Measurements from ENCODE around the gene RPTOR. TPM values are rescaled to one million over a fixed set of nuclear protein-coding genes. Genes with fewer than 3 reads are reported as not detected.

The RPTOR gene
- total RNA-seq, 1 experiment from 2014 or later: 30.6 TPM

DNA sequence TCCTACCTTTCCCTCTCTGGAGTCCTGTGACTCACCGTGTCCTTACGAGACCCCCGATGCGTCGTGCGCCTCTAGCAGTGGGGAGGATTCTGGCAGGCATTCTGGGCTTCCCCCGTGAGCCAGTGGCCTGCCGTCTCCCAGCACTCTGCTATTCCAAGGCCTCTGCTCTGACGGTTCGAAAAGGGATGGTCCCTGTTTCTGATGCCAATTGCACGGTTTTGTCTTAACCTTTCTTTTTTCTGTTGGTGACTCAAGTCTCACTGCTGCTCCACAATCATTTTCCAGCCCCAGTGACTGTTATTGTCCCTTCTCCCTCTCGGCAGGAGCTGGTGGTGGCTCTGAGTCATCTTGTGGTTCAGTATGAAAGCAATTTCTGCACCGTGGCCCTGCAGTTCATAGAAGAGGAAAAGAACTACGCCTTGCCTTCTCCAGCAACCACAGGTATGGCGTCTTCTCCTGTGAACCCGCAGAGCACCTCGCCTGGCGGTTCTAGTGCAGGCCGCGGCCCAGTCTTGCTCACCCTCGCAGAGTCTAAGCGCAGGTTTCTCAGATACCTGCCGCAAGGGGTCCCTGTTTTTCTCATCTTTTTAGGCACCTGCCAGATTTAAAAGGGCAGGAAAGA, 346.9 kb downstream of the RPTOR start:
- Histone ChIP-seq H3K4me3 (no peak overlapping the region; the same call in 1 of the 2 replicates), H3K27me3 (no peaks in the 10 kb centered on the region), H3K36me3 (peaks cover 24% of the 10 kb centered on the region), H3K9me3 (no peaks in the 10 kb centered on the region)
- peak; percentile 87 for DNase-seq

- peak; percentile 99 for DNase-seq
- Histone ChIP-seq H3K9me3 (no peaks in the 10 kb centered on the region), H3K4me3 (no peak overlapping the region; the same call in 1 of the 2 replicates), H3K36me3 (peaks cover 22% of the 10 kb centered on the region), H3K27me3 (no peaks in the 10 kb centered on the region)
Observed at GRCh38 chr17:80892019-80892855, 347.6 kb downstream of the RPTOR start.

DNA sequence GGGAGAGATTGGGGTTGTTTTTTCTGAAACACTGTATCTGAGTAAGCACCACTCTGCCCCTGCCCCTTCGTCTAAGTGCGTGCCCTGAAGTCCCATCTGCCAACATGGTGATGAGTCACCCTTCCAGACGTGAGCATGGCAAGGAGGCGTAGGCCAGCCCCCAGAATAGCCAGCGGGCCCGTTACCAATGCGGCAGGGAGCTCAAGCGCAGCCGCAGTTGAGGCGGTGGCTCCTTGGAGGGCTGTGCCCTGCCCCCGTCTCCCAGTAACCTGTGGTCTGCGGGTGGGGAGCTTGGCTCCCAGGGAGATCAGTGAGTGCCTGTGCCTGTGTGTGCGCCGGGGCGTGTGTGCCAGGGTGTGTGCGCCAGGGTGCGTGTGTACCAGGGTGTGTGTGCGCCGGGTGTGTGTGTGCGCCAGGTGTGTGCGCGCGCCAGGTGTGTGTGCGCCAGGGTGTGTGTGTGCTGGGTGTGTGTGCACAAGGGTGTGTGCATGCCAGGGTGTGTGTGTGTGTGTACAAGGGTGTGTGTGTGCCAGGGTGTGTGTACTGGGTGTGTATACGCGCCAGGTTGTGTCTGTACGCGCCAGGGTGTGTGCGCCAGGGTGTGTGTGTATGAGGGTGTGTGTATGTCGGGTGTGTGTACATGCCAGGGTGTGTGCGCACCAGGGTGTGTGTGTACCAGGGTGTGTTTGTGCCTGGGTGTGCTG, 348.4 kb downstream of the RPTOR start:
- DNase-seq: peak; percentile 99
- Histone ChIP-seq H3K9me3 (no peaks in the 10 kb centered on the region), H3K4me3 (peak overlapping the region; percentile 18), H3K27me3 (no peaks in the 10 kb centered on the region), H3K36me3 (peaks cover 30% of the 10 kb centered on the region)

DNA sequence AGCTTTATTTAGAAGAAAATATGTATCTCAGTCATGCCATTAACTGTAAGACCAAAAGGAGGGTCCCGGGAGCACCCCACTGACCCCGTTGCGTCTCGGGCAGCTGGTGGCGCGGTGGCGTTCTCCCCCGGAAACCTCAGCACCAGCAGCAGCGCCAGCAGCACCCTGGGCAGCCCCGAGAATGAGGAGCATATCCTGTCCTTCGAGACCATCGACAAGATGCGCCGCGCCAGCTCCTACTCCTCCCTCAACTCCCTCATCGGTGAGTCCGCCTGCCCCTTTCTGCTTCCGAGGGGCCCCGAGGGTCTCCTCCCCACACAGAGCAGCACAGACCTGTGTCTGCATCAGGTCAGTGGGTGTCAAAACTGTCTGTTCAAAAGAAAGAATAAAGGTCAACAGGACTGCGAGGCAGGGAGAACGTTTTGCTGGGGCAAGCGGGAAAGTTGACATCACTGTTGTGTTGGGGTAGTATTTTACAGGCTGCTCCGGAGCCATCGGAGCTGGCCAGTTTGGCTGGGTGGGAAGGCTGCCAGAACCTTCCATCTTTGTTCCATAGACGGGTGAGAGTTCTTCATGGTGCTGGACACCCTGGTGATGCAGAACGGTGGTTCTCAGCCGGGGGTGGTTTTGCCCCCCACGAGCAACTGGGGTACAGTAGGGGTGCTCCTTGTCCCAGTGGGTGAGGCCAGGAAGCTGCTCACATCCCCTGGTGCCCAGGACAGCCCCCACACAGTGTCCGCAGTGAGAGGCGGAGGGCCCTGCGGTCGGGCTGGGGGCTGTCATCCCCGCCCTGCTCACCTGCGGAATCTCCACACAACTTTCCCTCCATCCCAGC, 349.2 kb downstream of the RPTOR start:
- no peak for DNase-seq
- H3K9me3 ChIP-seq: no peaks in the 10 kb centered on the region
- peaks cover 34% of the 10 kb centered on the region for H3K36me3 ChIP-seq
- H3K27me3 ChIP-seq: no peaks in the 10 kb centered on the region
- no peak overlapping the region for H3K4me3 ChIP-seq

DNA sequence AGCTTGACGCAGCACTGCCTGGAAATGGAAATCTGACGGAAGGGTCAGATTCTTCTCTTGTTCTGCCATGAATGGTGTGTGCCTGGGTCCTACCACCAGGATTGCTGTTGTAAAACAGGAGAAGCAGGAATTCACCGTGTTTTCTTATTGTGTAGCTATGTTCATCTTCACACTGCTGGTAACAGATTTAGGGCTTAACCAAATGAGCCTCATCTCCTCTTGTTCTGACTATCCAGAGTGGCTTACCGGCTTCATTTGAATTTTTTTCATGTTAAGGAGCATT, 349.7 kb downstream of the RPTOR start:
- no peak for DNase-seq
- Histone ChIP-seq H3K9me3 (no peaks in the 10 kb centered on the region), H3K36me3 (peaks cover 39% of the 10 kb centered on the region), H3K4me3 (no peak overlapping the region), H3K27me3 (no peaks in the 10 kb centered on the region)

GRCh38 chr17:80894726-80895125, 350.1 kb downstream of the RPTOR start:
- Histone ChIP-seq H3K36me3 (peaks cover 43% of the 10 kb centered on the region), H3K27me3 (no peaks in the 10 kb centered on the region), H3K9me3 (no peaks in the 10 kb centered on the region), H3K4me3 (no peak overlapping the region)
- no peak for DNase-seq

DNA sequence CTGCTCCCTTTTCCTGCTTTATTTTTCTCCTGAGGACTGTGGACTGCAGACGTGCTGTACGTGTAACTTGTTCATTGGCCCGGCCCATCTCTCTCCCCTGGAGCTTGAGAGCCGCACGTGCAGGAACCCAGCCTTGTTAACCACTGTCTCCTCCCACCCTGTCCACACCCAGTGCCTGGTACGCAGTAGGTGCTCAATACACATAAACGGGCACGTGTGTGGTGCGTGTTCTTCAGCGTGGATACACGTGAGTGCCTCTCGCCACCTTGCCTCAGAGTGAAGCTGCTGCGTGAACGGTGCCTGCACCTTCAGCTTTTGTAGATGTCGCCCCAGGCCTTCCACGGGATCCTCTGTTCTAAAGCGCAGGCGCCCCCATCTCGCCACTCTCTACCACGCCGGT, 350.7 kb downstream of the RPTOR start:
- Histone ChIP-seq H3K36me3 (peaks cover 43% of the 10 kb centered on the region), H3K4me3 (no peak overlapping the region), H3K27me3 (no peaks in the 10 kb centered on the region), H3K9me3 (no peaks in the 10 kb centered on the region)
- DNase-seq: no peak

DNA sequence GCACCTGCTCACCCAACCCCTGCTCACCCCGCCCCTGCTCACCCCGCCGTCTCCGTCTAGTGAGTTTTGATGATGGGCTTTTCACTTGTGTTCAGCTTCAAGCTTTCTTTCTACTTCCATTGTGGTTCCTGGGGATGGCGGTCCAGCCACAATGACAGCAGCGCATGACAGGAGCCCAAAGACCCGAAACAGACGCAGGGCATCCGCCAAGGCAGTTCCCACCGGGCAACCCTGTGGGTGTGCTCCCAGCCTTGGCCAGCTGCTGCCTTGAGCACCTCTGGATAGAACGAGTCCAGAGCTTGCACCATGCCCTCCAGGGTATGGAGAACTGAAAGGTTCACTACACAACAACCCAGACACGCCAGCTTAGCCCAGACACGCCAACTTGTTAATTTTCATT, 354.1 kb downstream of the RPTOR start:
- peaks cover 62% of the 10 kb centered on the region for H3K36me3 ChIP-seq
- no peak overlapping the region for H3K4me3 ChIP-seq
- no peak for DNase-seq
- H3K9me3 ChIP-seq: no peaks in the 10 kb centered on the region
- H3K27me3 ChIP-seq: no peaks in the 10 kb centered on the region

- peak; percentile 26 for DNase-seq
- Histone ChIP-seq H3K27me3 (no peaks in the 10 kb centered on the region), H3K36me3 (peaks cover 62% of the 10 kb centered on the region)
Observed at GRCh38 chr17:80899402-80900268, 355.0 kb downstream of the RPTOR start.

DNA sequence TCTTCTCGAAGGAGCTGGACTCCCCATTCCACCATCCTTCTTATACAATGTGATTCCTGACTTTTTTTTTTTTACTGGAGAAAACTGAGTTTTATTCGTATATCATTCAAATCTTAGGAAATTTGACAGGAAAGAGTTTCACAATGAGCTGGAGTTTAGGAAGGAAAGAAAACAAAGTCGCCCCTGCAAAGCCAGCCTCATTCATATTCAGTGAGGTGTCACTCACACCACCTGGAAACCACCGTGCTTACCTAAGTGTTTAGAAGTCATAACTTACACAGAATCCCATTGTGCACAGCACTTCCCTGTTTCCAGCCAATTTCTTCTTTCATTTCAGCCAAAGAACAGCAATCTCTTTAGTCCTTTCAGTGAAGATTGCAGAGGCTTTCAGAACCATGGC, 356.7 kb downstream of the RPTOR start:
- Histone ChIP-seq H3K9me3 (no peaks in the 10 kb centered on the region), H3K4me3 (no peak overlapping the region), H3K27me3 (no peaks in the 10 kb centered on the region), H3K36me3 (peaks cover 64% of the 10 kb centered on the region)
- DNase-seq: no peak

More at GRCh38 chr17:80899402-80900268, 355.0 kb downstream of the RPTOR start:
- Histone ChIP-seq H3K4me3 (no peak overlapping the region), H3K9me3 (no peaks in the 10 kb centered on the region)

- DNase-seq: no peak
- H3K36me3 ChIP-seq: peaks cover 69% of the 10 kb centered on the region
- no peak overlapping the region for H3K4me3 ChIP-seq
- no peaks in the 10 kb centered on the region for H3K27me3 ChIP-seq
- H3K9me3 ChIP-seq: no peaks in the 10 kb centered on the region
Observed at GRCh38 chr17:80902197-80902962, 357.7 kb downstream of the RPTOR start.

DNA sequence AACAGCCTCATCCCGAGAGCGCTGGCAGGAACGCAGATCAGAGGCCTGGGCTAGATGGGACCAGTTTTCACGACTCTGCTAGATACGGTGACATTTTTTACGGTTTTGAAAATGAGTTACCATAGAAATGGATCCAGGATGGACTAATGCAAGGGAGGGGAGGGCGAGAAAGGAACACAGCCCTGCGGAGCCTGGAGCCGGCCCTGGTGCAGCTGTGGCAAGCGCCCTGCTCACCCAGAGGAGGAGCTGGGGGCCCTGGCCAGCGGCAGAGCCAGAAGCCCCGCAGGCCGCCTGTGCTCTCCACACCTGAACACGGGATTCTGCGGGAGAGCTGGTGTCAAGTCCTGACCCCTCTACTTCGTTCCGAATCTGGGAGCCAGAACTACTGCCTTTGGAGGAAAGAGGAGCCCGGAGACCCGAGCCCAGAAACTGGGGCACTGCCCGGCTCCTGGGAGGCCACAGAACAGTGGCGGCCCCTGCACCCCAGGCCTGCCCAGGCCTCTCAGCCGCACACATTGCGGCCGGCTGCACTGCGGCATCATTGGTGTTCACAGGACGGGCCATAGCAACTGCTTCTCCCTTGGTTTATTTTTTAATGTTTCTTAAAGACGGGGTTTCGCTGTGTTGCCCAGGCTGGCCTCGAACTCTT, 358.4 kb downstream of the RPTOR start:
- Histone ChIP-seq H3K9me3 (no peaks in the 10 kb centered on the region), H3K36me3 (peaks cover 69% of the 10 kb centered on the region), H3K27me3 (no peaks in the 10 kb centered on the region), H3K4me3 (no peak overlapping the region)
- no peak for DNase-seq

DNA sequence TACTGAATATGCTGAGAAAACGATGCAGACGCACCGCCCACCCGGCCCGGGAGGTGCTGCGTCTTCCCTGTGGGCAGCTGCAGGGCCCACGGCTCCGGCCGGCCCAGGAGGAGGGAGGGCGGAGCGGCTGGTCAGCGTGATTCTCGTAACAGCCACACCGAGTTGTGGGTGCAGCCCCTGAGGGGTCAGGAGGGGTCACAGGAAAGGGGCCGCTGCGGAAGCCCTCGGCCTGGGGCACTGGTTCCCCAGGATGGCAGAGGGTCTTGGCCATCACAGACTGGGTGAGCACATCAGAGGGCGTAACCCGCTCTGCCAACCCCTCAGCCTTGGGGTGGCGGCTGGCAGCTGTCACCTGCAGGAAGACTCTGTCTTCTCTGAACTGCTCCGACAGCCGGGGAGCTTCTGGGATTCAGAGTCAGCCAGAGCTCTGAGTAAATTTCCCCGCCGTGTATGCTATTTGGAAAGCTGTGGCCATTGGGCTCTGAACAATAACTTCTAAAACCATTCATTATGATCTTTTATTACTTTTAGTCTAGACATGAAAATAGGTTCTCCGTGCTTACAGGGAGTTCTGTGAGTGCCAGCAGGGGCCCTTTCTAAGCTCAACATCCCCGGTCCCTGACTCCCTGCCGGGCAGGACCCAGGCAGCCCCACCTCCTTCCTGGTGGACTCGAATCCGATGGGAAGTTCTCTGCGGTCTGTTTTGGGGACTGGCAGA, 359.6 kb downstream of the RPTOR start:
- Histone ChIP-seq H3K36me3 (peaks cover 69% of the 10 kb centered on the region), H3K27me3 (no peaks in the 10 kb centered on the region)
- no peak for DNase-seq

DNA sequence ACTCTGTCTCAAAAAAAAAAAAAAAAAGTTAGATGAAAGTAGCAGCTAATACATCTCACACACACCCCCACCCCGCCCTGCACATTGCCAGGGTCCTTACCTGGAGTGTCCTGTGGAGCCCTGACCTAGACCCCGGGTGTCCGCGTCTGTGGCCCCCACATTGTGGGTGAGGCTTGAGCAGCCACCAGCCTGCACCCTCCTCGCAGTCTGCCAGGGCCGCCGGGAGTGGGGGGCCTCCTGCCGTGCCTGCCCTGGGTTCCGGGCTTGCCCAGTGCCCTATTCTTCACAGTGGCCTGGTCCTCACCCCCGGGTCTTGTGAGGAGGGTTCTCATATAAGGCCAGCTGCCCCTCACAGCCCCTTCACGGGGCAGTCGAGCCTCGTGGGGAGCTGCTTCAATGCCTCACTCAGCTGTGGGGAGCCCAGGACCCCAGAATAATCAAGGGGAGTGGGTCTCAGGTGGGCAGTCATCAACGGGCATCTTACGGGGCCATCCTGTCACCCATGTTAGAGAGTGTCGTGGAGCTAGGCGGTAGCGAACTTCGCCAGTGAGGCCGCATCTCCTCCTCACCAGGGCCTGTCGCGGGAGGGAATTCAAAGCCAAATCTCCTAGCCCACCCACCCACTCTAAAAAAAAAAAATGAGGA, 361.1 kb downstream of the RPTOR start:
- no peaks in the 10 kb centered on the region for H3K27me3 ChIP-seq
- no peak overlapping the region for H3K4me3 ChIP-seq
- H3K36me3 ChIP-seq: peaks cover 67% of the 10 kb centered on the region
- H3K9me3 ChIP-seq: no peaks in the 10 kb centered on the region
- DNase-seq: no peak

More for the DNA sequence above, 359.6 kb downstream of the RPTOR start:
- Histone ChIP-seq H3K4me3 (no peak overlapping the region), H3K9me3 (no peaks in the 10 kb centered on the region)

All from MG63 (cell line).